Hepatic stellate cell (primary cell): ENCODE measurements around the gene NMNAT2.
A peak's percentile ranks its signal among the peaks of the same experiment; 100 is the strongest.
"Not testable (repeated sequence)": the region's sequence is repeated elsewhere in the genome, so short reads cannot be mapped to it uniquely, and the experiment has no call there.

ENCODE experiments used
- DNase-seq: peaks from one replicate; pipeline ENCODE4 v3.0.0; 2011; ENCODE audit warnings: low spot score

The NMNAT2 gene

GRCh38 chr1:183262628-183263200 lies 155.5 kb downstream of the NMNAT2 start:
- DNase-seq = no peak

- no peak for DNase-seq
Measured at GRCh38 chr1:183259924-183260323, 158.3 kb downstream of the NMNAT2 start.

DNA sequence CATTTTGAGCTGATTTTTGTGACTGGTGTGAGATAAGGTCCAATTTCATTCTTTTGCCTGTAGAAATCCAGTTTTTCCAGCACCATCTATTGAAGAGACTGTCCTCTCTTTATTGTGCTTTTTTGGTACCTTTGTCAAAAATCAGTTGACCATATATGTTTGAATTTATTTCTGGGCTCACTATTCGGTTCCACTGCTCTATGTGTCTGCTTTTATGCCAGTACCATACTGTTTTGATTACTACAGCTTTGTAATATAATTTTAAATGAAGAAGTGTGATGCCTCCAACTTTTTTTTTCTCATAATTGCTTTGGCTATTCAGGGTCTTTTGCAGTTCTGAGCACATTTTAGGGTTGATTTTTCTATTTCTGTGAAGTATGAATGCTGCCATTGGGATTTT lies 163.1 kb downstream of the NMNAT2 start:
- no peak for DNase-seq

DNA sequence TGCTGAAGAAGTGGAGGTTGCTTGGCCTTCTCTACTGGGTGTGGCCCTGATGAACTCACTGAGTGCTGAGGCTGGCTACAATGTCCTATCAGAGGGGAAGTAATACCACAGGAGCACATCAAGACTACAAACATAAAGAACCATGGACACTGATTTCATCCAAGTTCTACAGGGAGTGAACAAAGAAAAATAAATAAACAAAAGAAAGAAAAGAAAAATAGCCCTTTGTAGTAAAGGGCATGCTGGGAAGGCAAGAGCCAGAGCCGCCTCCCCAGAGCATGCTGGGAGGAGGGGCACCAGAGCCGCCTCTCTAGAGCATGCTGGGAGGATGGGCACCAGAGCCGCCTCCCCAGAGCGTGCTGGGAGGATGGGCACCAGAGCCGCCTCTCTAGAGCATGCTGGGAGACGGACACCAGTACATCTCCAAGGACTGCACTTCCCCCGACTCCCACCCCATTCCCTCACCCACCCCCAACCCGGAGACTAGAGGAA lies 166.2 kb downstream of the NMNAT2 start:
- DNase-seq = no peak

GRCh38 chr1:183251101-183251958 lies 166.8 kb downstream of the NMNAT2 start:
- no peak for DNase-seq

- no peak for DNase-seq
Measured at GRCh38 chr1:183249941-183250452, 168.2 kb downstream of the NMNAT2 start.

- no peak for DNase-seq
Measured at GRCh38 chr1:183248989-183249691, 169.0 kb downstream of the NMNAT2 start.

- no peak for DNase-seq
Measured at GRCh38 chr1:183247931-183248330, 170.2 kb downstream of the NMNAT2 start.

DNA sequence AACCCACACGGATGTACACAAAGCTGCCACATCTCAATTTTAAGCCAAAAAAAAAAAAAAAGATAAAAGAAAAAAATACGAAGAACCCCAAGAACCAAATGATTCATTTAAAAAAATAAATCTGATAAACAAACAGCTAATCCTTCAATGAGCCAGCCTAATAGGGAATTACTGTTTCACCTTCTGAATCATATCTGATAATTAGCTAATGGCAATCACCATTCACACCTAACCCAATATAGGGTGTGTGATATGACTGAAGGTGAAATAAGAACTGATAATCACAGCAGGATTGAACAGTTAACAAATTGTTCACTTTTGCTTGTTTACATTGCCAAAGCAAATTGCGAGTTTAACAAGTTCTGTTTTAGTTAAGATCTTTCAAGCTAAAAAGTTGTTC lies 170.7 kb downstream of the NMNAT2 start:
- no peak for DNase-seq

GRCh38 chr1:183247066-183247465 lies 171.1 kb downstream of the NMNAT2 start:
- no peak for DNase-seq

DNA sequence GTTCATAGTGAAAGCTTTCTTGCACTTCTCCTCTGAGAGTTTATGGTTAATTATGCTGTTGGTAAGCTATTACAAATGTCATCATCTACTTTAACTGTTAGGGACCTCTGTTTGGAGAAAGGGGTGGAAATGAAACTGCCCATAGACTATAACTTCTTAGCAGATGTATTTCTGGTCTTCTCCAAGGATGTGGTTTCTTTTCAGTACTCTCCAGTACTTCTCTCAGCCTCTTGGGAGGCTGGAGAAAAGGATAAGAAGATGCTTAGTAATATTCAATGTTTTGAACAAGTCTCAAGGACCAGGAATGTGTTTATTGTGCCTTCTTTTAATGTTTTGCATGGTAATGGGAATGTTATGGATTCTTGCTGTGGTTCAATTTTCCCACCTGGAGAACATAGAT lies 171.7 kb downstream of the NMNAT2 start:
- DNase-seq = no peak

DNA sequence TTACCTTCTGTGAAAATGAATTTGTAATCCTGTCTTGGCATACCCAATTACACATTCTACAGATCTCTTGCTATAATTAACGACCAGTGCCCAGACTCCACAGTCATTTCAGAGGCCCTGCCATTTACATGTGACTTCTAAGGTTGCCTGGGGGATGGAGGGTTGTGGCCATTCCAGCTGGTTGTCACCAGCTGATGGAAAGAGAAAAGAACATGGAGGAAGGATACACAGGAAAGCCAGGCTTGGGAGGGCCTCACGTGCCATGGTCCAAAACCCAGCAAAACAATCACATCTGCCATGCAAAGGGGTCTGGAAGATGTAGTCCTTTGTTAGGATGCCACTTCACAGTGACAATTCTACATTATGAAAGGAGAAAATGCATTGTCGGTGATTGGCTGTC lies 172.8 kb downstream of the NMNAT2 start:
- no peak for DNase-seq

- DNase-seq = peak; percentile 44
Measured at GRCh38 chr1:183244466-183244865, 173.7 kb downstream of the NMNAT2 start.

DNA sequence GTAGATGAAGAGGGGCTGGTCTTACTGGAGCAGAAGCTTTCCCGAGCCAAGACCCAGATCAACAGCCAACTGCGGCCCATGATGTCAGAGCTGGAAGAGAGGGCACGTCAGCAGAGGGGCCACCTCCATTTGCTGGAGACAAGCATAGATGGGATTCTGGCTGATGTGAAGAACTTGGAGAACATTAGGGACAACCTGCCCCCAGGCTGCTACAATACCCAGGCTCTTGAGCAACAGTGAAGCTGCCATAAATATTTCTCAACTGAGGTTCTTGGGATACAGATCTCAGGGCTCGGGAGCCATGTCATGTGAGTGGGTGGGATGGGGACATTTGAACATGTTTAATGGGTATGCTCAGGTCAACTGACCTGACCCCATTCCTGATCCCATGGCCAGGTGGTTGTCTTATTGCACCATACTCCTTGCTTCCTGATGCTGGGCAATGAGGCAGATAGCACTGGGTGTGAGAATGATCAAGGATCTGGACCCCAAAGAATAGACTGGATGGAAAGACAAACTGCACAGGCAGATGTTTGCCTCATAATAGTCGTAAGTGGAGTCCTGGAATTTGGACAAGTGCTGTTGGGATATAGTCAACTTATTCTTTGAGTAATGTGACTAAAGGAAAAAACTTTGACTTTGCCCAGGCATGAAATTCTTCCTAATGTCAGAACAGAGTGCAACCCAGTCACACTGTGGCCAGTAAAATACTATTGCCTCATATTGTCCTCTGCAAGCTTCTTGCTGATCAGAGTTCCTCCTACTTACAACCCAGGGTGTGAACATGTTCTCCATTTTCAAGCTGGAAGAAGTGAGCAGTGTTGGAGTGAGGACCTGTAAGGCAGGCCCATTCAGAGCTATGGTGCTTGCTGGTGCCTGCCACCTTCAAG lies 174.8 kb downstream of the NMNAT2 start:
- no peak for DNase-seq

DNA sequence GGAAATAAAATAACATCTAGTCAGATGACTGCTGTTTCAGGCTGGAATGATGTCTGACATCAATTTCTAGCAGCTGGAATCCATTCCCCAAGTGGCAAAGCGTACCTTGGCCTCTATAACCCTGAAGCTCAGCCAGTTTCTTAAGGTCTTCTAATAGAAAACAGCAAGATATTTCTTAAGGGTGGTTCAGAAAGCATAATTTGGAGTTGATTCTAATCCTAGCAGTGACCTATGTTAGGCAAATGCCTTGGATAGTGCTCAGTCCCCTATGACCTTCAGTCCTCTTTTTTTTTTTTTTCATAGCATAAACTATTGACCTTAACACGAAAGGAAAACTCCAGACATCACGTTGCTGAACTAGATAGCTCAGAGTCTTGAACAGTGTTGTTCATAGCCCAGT lies 175.6 kb downstream of the NMNAT2 start:
- no peak for DNase-seq

- DNase-seq = no peak
Measured at GRCh38 chr1:183241471-183241870, 176.7 kb downstream of the NMNAT2 start.

- not testable (repeated sequence) for DNase-seq
Measured at GRCh38 chr1:183240853-183241252, 177.3 kb downstream of the NMNAT2 start.

- no peak for DNase-seq
Measured at GRCh38 chr1:183240526-183240825, 177.7 kb downstream of the NMNAT2 start.

DNA sequence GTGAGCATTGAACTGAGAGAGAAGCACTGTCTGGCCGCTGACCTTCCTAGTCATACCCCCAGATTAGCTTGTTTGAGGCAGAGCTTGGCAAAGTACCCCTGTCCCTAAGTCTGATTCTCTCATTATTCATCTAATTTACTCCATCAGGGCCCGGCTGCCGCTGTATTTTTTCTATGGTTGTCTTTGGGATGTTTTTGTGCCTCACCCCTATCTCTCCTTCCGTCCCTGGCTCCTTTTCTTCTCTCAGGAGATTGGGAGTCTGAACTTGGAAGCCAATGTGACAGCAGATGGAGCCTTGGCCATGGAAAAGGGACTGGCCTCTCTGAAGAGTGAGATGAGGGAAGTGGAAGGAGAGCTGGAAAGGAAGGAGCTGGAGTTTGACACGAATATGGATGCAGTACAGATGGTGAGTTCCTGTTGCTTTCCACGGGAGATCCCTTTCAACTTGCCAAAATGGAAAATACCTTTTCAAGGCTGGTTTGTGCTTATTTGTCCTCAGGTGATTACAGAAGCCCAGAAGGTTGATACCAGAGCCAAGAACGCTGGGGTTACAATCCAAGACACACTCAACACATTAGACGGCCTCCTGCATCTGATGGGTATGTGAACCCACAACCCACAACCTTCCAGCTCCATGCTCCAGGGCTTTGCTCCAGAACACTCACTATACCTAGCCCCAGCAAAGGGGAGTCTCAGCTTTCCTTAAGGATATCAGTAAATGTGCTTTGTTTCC lies 178.2 kb downstream of the NMNAT2 start:
- no peak for DNase-seq

- no peak for DNase-seq
Measured at GRCh38 chr1:183239220-183239742, 178.9 kb downstream of the NMNAT2 start.

GRCh38 chr1:183238071-183238470 lies 180.1 kb downstream of the NMNAT2 start:
- DNase-seq = peak; percentile 43
